Amniotic stem cell (primary cell): ENCODE measurements around the gene GOLGA3.

Source experiments
- DNase-seq: peaks from one replicate; lab custom pipeline; 2025; lab: John Stamatoyannopoulos, UW

Gene GOLGA3

DNA sequence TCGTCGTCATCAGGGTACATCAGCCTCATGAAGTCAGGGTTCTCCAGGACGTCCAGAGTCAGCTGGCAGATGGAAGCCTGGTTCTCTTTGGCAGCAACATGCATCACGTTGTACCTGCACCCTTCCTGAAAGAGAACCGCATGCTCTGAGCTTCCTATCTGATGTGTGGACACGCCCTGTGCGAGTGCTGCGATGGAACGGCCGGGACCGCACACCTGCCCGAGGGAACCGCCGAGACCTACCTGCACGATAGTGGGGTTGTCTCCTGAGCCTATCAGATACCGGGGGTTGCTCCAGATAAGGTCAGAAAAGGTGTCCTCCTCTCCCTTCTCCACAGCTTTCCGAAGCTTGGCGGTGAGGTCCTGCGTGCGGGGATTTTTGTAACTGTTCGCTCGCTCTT is 80.8 kb downstream of the GOLGA3 start:
- no peak for DNase-seq

DNA sequence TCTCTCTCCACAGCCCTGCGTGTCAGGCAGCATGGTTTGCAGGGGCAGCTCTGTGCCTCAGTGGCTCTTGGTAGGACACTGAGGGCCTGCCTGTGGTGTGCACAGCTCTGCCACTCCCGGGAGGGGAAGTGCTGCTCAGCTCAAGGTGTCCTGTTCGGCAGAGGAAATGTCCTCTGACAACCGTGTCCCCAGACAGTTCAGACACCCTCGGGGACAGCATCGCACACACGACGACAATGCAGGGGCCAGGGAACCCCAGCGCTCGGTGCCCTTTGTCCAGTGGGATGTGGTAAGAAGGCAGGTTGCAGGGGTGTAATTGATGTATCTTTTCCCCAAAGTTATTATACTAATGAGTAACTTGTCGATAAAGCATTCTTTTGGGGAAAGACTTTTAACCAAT is 81.3 kb downstream of the GOLGA3 start:
- no peak for DNase-seq

DNA sequence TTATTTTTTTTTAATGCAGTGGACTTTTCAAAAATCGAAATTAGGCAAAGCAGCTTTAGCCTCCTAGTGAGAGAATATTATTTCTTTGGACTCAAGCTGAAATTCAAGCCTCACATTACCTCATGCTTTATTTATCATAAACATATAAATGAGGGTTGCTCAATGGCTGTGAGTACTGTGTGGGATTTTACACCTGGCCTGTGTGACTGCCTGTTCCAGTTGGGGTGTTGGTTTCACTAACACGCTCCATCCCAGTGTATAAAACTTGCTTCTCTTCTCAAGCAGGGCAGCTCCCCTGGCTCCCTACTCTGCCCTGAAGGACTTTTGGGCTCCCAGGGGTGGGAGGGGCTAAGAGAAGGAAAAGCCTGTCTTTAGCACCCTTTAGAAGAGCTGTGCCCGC is 82.1 kb downstream of the GOLGA3 start:
- no peak for DNase-seq

DNA sequence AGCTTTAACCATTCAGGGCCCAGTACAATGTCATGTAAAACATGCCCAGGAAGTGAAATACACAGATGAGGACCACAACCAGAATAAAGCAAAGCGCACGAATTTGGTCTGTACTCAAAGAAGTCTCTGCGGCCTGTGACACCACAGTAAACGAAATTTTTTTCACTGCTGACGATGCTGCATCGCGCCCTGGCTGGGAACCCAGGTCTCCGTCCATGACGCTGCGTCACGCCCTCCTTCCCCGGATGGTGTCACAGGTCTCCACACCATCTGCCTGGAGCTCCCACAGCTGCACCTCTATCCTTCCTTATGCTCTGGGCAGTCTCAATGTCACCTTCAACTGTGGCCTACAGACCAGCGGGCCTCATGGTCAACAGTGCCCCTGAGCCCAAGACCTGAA is 84.8 kb downstream of the GOLGA3 start:
- DNase-seq = no peak

DNA sequence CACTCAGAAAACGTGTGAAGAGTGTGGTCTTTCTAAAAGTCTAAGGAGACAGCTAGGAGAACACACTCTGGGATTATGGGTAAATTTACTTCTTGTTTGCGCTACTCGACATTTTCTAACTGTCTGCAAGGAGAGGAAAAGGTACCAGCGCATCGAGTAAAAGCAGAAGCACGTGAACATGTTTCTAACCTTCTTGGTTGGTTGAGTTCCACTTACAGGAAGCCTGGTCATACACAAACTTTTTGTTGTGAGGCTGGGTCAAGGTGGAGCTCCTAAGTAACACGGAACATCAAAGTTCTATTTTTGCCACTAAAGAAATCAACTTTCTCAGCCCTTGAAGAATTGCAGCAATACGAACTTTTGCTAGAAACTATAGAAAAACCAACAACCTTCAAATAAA is 87.0 kb downstream of the GOLGA3 start:
- no peak for DNase-seq

DNA sequence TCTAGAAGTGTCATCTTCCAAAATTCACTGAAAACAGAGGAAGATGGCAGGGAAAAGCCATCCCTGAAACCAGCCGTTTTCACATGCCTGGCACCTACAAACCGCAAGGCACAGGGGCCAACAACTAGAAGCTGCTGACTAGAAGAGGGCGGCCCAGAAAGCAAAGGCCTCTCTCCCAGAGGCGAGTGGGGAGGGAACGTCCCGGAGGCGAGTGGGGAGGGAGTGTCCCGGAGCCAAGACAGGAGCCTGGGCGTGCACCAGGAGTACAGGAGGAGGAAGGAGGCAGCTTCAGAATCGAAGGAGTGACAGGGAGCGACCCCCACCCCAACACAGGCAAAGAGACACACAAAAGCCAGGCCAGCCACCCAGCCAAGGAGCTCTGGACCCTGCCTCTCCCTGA is 88.0 kb downstream of the GOLGA3 start:
- no peak for DNase-seq

DNA sequence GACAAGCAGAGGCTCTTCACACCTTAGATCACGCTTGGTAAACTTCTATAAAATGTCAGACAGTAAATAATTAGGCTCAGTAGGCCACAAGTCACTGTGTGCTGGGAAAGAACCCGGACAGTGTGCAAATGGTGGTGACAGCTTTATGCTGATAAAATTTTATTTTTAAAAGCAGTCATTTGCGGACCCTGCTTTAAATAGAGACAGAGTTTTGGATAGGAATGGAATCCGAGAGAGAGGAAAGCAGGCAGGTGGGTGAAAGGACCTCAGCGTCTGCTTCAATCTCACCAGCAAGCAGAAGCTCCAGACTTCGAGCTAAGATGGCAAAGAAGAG is 88.4 kb downstream of the GOLGA3 start:
- DNase-seq = no peak

DNA sequence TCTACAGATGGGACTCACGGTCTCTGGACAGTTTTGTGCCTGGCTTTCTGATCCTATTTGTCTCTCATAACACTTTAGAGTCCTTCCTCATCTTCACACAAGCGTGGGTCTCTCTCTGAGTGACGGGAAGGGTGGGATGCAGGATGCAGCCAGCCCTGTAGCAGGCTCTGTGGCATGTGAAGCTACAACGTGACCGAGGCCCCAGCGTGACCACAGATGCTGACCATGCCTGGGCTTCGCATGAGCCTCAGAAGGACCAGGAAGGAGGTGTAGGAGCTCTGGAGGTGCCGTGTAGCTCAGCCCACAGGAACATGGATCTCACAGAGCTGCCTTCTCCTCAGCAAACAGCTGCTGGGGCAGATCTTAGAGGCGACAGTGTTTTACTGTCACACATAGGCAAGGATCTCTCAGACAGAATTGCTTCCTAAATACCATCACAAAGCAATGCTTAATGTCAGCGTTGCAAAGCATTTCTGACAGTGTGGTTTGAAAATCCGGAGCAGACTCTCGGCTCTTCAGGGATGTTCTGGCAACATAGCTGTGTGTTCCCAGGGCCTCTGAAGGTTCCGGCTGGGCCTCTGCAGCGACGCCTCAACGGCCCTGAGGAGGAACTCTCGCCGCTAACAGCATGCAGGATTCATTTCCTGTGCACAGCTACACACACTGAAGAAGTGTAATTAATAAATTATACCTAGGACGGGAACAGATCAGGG is 88.9 kb downstream of the GOLGA3 start:
- no peak for DNase-seq

DNA sequence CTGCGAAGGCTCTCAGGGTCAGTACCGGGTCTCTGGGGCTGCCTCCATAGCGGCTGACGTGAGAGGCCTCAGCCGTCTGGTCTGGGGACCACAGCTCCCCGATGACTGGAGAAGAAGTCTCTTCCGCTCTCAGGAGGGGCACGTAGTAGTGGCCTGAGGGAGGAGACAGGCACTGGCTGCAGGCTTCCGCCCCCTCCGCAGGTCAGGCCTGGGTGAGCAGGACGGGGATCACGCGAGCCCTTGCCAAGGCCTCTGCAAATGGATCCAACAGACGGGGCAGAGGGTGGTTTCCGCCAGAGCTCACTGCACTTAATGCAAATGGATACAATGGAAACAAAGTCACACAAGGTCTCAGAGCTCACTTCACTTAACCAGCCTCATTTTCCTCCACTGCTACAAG is 91.8 kb downstream of the GOLGA3 start:
- DNase-seq = no peak

DNA sequence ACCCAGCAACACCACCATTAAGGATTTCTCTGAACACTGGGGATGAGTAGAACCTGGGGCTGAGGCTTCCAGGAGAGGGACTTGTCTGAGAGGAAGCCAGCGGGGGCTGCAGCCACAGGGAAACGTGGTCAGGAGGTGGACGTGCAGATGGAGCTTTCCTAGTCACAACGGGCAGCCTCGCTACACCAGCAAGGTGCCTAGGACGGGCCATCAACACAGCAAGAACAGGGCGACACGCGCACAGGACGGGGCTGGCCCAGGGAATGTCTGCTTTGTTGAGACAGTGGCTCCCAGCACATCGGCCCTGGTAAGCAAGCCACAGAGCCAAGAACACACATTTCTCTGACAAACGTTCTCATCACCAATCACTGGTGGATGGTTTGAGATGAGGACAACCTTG is 92.3 kb downstream of the GOLGA3 start:
- DNase-seq = no peak

DNA sequence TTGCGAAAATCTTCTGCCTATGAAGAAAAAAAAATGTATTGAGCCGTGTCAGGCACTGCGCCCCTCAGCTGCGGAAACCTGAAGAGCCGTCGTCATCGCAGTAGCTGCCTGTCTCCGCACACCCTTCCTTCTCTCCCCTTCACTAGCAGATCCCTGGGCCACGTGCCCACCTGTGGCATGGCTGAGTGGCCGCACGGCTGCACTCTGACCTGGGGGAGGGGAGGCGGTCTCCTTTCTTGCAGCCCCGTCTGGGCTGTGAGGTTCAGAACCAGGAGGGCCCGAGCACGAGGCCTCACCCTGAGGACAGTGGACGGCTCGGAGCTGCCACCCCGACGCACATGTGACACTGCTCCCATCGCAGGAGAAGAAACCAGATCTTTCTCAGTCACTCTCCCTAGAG is 93.2 kb downstream of the GOLGA3 start:
- DNase-seq = no peak

DNA sequence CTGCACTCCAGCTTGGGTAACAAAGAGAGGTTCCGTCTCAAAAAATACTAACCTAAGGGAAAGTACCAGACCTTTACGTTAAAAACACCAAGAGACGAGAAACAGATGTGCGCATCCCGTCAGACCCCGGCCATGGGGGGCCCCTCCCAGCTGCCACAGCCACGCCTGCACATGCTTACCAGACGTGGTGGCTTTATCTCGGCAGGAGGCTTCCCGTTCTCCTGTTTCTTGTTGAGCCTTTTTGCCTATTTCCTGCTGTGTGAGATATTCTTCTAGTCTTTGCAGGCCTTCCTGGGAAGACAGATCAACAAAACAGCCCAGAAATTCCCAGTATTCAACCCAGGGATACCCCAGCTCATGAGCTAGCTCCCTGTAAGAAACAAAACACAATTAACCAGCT is 94.5 kb downstream of the GOLGA3 start:
- no peak for DNase-seq

DNA sequence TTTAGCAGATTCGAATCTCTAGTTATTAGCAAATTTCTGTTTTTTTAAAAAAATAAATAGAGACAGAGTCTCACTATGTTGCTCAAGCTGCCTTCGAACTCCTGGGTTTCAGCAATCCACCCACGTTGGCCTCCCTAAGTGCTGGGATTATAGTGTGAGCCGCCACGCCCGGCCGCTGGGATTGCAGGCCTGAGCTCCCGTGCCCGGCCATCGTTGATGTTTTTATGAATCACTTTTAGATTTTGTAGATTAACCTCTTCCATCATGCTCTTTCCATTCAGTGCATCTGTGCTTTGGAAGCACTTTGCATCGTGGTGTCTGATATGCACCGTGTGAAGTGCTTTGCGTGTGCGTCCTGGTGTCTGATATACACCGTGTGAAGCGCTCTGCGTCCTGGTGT is 97.1 kb downstream of the GOLGA3 start:
- no peak for DNase-seq

DNA sequence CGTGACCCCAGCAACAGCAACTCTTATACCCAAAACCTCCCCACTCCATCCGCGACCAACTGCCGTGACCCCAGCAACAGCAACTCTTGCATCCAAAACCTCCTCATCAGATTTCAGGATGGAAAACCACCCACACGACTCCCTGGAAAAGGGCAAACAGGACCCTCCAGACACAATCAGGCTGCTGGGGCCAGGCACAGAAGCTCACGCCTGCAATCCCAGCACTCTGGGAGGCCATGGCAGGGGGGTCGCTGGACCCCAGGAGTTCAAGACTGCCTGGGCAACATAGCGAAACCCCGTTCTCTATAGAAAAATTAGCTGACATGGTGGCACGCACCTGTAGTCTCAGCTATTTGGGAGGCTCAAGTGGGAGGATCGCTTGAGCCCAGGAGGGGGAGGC is 98.3 kb downstream of the GOLGA3 start:
- no peak for DNase-seq

DNA sequence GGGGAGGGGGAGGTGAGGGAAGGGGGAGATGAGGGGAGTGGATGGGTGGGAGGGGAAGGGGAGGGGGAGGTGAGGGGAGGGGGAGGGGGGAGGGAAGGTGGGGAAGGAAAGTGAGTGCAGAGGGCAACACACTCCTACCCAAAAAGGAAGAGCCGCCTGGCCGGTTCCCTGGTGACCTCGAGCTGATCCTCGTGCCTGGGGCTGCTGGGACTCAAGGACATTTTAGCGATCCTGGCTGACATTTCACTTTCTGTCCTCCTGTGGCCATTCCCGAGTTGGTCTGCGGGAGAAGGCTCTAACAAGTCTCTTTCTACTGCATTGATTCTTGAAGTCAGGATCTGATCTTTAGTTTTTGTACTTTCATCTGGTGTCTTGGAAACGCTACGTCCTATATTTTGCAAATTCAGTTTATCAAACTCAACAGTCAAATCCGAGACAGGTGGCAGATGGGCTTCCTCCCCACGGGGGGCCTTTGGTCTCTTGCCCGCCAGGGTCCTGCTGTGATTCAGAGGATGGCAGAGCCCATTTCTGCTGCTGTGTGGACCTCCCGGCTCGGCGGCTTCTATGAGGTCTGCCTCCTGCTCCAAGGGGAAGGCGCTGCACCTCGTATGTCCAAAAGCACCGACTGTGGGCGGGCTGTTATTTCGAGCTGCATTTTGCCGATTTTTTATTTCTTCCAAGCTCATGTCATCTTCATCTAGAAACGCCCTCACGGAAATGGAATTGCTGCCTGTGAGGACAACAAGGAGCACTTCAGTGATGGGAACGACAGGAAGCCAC is 98.9 kb downstream of the GOLGA3 start:
- no peak for DNase-seq

DNA sequence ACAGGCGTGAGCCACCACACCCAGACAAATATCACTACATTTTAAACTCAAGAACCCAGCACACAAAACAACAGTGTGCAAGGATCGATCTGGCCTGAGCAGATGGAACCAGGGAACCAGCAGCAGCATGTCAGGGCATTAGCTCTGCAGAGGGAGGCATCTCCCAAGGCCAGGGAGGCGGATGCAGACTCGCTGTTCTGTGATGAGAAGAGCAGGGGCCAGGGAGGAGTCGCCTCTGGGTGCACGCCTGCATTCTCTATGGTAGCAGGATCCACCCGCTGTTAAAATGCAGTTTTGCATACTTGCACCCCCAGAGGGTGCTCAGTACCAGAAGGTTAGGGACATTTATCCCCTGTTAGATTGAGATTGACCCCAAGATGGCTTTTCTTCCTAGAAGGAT is 100.2 kb downstream of the GOLGA3 start:
- no peak for DNase-seq

DNA sequence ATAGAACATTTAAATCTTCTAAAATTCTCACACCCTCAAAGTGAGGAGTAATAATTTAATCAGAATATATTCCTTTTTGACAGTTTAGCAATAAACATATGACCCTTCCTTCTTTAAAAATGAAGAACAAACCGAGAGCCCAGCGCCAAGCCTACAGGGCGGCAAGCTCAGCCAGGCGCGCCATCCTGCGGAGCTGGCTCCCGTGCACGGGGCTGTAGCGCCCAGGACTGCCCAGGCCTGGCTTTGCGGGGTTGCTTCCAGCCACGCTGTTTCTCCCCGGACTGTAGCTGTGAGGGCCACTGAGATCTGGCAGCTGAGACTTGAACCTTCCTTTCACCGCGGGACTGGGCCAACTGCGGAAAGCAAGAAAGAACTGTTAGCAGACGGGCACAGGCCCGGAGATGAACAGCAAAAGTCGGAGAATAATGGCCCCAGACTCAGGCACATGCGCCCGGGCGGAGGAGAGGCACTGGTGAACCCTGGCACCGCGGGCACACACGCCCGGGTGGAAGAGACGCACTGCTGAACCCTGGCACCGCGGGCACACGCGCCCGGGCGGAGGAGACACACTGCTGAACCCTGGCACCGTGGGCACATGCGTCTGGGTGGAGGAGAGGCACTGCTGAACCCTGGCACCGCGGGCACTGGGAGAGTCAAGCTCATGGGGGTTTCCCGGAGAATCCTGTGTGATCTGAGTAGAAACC is 101.4 kb downstream of the GOLGA3 start:
- no peak for DNase-seq

DNA sequence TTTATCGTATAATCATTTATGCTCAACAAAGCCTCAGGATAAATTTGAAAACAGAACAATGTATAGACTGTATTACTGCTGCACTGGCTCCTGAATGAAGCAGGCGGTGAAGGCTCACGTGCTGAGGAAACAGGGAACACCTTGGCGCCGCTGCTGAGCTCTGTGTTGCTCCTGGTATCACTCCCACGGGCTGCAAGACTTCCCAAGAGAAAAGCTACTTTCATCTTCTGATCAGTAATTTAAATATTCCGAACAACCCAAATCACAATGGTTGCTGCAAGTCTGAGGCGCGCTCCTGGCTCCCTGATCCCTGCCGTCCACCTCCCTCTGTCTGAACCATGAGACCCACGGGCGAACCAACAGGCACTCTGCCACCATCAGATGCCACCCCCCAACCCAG is 102.3 kb downstream of the GOLGA3 start:
- DNase-seq = no peak

DNA sequence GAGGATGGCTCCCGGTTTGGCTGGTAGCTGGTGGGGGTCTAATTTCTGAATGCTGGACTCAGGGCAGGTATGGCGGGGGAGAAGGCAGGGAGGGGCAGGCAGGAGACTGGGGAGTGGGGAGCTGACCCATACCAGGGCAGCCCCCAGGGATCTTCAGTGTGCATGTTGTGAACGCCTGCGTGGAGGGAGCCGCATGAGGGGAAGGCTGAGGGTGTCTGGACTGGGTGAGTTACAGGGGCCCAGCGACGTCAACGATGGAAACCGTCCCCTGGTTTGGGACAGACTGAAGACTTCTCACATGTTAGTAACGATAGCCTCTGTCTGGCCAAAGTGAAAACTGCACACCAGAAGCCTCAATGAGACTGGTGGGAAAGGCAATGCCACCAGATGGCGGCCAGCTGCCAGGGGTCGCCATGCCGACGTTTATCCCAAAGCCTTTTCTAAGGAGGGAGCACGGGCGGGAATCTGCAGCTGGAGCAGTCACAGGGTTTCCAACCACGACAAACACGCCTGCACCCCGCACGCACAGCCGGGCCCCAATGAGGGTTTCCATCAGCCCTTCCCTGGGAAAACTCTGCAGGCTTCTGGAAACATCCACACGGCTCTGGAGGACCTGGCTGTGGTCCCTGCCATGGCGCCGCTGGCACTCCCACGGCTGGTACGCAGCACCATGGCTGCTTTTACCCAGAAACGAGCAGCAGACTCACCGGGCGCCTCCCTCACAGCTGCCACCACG is 104.0 kb downstream of the GOLGA3 start:
- DNase-seq = no peak

DNA sequence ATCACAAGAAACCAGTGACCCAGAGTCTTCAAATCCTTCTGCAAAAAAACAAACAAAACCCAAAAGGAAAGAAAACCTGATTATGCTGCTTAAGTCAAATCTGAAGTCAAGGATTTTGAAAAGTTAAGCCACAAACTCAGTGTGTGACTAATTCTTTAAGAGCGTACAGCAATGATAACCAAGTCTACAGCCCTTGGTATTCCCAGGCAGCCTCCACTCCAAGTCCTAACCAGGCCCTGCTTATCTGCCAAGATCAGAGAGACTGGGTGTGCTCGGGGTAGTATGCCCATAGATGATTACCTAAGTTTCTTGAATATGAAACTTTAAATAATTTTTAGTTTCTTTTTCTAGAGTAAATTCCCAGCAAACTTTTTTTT is 104.9 kb downstream of the GOLGA3 start:
- DNase-seq = no peak

DNA sequence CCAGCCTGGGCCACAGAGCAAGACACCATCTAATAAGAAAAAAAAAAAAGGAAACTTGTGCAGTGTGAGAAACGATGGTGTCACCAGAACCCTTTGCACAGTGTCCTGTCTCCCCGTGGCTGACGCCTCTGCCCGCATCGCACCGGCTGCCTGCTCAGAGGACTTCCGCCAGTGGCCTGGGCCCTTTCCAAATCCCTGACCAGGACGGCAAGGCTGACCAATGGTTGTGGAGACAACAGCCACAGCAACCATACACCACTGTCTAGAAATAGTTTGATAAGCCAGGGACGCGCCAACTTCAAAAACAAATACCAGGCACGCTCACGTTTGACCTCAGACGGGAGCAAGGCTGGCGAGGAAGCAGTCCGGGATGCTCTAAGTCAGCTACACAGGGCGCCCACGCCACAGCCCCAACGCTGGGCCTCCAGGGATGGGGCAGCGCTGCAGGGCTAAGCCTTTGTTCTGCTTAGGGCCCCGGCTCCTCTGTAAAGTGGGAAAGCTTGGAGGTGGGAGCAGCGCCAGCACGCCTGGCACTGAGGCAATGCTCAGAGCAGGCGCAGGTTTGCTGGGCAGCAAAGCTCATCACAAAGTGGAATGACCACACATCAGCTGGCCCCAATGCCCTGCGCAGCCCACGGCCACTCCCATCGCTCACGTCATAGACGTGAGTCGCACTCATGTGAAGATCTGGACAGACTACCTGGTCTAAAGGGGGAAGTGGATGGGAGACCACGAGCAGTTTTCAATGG is 105.5 kb downstream of the GOLGA3 start:
- DNase-seq = no peak
